Stimulated activated naive CD4-positive, alpha-beta T cell (primary cell): ENCODE data around the gene COLGALT1.

Experiments used
- DNase-seq, 6 experiments: peaks; one replicate each; lab custom pipeline; 2025; lab: John Stamatoyannopoulos, UW

The COLGALT1 gene

DNA sequence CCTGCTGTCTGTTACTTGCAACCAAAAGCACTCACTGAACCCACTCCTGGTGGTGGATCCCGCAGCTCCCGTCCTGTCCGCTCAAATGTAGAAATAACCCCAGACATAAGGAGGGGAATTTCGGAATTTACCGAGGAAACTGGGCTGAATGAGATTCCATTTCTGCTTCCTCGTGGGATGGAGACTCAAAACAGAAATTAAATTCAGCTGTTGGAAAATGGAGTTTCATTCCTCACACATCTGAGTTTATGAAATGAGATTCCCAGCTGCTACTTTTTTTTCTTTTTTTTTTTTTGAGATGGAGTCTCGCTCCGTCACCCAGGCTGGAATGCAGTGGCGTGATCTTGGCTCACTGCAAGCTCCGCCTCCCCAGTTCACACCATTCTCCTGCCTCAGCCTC, 44.3 kb downstream of the COLGALT1 start:
- DNase-seq, result no peak

DNA sequence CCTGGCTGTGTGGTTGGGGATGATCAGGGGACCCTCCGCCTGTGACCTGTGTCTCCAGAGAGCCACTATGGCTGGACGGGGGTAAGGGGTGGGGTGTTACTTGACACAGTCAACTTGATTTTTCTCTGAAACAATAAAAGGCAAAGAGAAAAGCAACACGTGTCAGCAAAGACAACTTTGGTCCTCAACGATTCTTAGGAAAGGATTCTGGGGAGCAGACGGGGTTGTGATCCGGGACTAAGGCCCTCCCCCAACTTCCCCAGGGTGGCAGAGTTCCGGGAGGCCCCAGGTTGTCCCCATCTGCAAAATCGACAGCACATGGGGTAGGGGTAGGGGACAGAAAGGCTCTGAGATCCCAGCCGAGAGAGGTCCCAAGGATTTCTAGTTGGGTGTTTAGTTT, 46.2 kb downstream of the COLGALT1 start:
- DNase-seq, result no peak

DNA sequence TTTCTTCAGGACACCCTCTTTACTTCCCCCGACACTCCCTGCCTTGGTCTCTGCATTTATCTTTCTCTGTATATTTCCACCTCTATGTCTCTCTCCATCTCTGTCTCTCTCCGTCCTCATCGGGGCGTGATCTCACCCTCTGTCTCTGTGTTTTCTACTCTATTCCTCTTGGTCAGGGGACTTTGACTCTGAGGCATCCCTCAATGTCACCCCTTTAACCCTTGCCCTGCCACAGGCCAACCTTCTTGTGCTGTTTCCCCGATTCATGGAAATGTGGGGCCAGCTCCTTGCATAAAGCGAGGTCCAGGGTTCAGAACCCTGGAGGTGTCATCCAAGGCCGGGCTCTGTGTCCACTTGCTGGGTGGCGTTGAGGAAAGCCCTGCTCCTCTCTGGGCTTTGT, 46.8 kb downstream of the COLGALT1 start:
- DNase-seq, result no peak

DNA sequence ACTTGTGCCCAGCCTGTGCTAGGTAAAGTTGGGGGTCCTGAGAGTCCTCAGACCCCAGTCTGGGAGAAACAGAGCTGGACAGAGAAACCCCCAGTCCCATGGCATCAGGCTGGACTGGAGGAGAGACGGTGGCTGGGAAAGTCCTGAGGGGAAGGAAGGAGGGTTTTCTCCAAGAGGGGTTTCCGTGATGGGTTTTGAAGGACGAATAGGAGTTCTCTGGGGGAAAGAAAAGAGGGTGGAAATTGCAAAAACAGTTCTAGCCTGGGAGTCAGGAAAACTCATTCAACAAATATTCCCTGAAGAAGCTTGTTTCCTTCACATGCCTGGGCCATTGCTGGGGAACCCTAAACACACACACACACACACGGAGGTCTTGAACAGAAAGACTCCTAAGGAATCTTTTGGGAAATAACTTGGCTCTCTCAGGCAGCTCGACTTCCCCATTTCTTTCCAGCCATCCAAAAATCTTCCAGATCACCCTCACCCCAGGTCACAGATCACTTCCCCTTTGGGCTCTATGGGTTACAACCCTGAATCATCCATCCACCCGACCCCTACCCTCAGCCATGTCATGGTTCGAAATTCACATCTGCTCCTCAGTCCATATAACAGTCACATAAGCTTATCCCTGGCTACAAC, 47.5 kb downstream of the COLGALT1 start:
- DNase-seq, result no peak

DNA sequence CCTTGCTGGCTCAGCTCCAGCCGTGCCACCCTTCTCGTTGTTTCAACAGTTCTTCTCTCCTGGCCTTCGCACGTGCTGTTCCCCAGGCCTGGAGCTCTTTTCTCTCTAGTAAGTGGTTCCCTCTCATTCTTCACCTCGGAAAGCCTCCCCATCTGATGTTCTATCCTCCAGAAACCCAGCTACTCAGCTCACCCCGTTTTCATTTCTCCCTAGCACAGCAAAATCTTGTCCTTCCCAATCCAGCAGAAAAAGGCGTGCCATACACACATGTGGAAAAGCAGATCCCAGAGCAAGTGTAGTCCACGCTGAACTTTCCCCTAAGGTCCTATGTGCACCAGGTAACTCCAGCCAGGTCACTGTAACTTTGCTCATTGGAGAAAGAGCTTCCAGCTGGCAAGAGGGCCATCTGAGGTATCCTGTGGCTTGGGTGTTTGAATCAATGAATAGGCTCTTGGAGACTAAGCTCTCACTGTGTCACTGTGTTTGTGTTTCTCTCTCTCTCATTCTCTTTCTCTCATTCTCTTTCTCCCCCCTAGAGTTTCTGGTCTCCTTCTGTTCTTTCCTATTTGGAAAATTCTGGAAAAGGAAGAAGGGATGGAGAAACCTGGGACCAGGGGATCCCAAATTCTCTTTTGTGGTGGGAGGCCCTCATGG, 49.0 kb downstream of the COLGALT1 start:
- no peak for DNase-seq

DNA sequence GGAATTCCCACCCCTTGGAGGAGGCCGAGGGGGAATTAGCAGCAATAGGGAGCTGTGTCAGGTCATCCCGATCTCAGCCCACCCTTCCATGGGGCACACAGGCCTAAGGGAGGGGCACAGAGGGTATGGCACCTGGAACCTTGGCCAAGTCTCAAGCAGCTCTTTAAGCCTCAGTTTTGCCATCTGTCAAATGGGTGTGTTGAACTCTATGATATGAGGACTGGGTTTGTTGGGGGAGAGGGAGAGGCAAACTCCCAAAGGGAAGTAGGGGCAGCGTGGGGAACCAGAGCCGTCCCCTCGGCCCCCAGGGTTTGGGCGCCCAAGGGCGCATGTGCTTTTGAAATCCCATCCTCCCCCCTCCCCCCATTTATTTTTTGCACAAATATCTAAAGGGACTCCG, 49.7 kb downstream of the COLGALT1 start:
- DNase-seq, result no peak

DNA sequence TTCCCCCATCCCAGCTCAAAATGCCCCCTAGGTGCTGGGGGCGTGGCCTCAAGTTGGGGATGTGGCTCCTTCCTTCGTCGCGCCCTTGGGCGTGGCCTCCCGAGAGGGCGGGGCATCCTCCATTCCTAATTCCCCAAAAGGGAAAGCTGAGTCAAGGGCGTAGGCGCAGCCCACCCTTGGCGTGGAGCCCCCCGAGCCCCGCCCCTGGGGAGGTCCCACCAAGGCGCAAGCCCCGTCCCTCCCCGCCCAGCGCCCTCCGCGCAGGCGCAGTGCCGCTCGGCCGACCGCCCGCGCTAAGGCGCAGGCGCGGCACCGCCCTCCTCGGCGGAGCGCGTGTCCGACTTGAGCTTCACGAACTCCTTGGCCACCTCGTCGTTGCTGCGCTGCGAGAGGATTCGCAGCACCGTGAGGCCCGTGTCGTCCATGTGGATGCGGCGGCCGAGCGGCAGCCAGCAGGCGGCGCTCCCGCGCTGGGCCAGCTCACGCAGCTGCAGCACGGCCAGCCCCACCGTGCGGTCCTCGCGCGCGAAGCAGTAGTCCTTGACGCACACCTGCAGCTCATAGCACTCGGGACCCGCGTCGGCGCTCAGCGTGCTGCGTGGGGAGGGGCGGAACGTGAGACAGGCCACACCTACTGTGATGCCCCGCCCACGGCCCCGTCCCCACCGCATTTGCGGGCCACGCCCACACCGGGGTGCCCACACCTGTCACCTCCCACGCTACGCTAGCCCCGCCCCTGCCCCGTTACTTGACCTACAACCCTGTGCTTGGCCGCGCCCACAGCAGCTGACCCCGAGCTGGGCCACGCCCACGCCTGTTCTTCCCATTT, 50.5 kb downstream of the COLGALT1 start:
- DNase-seq, result peak; percentile 80 to 86 (median 83)

DNA sequence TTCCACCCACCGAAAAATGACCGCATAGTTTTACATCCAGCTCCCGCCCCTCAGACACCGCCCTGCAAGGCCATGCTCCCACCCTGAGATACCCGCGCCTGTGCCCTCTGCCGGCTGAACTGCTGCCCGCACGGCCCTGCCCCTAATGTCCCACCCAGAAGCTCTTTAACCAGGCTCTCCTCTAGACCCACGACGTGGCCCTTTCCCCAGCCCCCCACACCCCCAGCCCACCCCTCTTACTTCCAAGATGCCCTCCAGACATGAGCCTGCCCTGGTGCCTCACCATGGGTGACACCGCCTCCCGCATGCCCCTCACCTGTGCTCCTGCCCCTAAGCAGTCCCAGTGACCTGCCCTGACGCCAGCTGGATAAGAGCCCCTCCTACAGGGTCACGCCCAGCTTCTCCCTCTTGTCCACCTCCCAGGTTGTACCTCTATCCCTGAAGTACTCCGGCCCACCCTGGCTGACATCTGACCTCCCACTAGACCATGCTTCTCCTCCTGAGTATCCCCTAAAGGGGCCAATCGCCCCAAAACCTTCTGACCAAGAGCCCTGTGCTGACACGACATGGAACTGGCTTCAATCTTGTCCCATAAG, 51.2 kb downstream of the COLGALT1 start:
- no peak for DNase-seq

DNA sequence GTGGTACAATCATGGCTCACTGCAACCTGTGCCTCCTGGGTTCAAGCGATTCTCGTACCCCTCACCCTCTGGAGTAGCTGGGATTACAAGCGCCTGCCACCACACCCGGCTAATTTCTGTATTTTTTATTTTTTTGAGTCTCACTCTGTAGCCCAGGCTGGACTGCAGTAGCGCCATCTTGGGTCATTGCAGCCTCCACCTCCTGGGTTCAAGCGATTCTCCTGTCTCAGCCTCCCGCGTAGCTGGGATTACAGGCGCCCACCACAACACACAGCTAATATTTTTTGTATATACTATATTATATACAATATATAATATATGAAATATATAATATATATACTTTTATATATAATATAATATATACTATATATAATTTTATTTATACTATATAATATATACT, 52.5 kb downstream of the COLGALT1 start:
- no peak for DNase-seq

DNA sequence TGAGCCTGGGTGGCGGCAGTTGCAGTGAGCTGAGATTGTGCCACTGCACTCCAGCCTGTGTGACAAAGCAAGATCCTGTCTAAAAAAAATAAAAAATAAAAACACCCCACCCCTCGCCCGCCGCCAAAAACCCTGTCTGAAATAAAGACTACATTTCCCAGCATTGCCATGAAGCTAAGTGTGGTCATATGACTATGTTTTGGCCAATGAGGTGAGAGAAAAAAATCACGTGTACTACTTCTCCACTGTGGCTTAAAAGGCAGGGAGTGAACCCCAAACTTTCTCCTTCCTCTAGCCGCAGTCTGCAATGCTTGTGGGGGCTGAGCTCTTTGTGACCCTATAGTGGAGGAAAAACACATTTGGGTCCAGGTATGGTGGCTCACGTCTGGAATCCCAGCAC, 54.9 kb downstream of the COLGALT1 start:
- peak in 1 of 6 experiments; percentile 15 for DNase-seq

DNA sequence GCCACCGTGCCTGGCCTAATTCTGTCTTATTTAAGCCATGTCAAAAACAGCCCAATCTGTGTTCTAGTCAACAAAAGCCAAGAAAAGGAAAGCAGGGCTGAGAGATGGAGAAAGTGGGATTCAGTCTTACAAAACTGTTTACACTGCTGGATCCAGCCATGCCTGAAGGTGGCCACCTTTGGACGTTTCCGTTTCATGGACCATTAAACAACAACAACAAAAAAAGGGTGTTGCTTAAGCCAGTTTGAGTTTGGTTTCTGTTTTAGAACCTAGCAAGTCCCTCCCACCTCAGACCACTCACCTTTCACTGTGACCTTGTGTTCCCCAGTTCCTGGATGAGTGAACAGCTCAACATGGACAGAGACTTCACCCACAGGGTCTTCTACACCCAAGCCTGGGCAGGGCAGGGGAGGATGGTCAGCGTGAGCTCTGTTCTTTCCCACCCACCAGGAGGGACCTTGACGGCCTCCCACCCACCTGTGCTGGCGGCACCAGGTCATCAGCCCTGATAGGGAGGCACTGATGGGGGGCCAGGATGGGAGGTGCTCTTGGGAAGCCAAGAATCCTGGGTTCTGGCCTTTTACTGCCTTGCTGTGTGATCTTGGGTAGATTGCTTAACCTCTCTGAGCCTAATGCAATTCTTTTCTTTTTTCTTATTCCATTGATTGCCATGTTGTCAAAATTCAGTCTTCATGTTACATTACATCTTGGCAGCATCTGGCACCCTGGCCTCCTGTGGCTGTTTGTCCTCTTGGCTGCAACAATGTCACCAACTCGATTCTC, 56.2 kb downstream of the COLGALT1 start:
- DNase-seq, result no peak

DNA sequence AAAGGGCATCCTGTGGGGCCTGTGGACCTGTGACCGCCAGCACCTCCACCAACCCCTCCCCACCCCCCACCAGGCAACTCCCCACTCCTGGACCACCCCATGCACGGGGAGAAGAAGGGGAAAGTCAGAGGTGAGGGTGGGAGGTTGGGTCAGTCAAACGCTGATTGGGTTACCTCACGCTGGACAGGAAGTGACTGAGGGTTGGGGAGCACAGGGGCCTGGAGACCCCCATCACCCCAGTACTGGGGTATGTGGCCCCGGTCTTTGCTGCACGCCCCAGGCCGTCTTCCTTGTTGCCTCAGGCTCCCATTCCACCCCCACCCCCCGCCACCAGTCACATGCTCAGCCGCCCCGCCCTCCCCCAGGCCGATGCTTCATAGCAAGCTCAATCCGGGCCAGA, 59.0 kb downstream of the COLGALT1 start:
- DNase-seq, result no peak

DNA sequence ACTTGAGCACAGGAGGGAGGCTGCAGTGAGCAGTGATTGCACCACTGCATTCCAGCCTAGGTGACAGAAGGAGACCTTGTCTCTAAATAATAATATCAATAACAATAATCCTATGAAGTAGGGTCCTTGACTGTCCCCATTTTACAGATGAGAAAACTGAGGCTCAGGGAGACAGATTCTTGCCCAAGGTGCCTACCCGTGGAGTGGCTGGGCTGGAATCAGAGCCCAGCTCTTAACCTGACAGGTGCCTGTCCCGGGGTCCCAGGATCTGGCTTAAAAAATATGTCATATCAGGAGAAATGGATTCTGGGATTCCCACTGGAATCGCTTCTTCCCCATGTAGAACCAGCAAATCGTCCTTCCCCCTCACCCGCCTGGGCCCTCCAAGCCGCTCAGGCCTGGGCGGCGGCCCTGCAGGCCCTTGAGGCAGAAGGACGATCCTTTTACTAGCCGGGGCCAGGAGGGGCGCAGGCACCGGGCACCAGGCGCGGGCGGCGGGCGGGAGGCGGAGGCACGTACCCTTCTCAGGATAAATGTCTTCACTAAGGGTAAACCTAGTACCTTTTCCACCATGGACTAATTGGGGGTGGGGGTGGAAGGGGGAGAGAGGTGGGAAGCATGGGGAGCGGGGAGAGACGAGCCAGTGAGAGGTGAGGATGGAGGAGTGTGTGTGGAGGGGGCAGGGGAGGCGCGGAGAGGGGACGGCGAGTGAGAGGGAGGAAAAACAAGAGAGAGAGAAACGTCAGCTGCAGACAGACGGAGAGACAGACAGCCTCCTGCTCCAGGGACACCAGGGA, 60.6 kb downstream of the COLGALT1 start:
- no peak for DNase-seq

DNA sequence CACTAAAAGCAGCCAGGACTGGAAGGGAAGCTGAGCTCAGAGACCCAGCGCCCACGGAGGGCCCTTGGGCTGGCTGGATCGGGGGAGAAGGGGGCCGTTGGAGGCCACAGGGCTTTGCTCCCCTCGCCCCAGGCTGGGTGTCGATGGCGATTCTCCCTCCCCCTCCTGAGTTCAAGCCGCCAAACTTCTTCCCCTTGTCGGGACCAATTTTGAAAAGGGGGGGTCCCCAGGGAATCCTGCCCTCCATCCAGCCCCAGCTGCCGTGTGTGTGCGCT, 61.2 kb downstream of the COLGALT1 start:
- DNase-seq, result no peak

DNA sequence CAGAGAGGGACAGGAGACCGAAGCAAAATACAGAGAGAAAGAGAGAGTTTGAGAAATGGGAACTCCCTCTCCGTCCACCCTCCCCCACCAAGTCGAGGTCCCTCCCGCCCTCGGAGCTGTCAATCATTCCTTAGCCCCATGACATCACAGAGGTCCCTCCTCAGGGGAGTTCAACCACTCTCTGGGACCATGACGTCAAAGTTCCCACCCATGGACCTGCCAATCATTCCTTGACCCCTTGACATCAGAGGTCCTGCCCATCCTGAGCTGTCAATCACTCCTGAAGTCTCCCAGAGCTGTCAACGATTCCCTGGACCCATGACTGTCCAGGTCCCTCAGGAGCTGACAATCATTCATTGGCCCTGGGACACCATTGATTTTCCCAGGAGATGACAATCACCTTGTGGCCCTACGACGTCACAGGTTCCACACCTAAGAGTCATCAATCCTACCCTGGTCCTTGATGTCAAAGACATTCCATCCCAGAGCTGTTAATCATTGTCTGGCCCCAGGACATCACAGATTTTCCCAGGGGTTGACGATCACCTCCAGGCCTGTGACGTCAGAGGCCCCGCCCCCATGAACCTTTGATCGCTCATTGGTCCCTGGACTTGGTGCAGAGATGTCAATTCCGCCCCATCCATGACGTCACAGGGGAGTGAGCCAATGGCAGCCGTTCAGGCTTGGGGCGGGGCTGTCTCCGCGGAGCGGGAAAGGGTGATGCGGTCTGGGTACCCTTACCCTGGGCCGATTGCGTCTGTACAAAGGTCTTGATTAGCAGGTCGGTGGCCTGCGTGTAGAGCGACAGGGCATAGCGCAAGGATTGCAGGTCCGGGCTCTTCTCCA, 61.7 kb downstream of the COLGALT1 start:
- no peak for DNase-seq

DNA sequence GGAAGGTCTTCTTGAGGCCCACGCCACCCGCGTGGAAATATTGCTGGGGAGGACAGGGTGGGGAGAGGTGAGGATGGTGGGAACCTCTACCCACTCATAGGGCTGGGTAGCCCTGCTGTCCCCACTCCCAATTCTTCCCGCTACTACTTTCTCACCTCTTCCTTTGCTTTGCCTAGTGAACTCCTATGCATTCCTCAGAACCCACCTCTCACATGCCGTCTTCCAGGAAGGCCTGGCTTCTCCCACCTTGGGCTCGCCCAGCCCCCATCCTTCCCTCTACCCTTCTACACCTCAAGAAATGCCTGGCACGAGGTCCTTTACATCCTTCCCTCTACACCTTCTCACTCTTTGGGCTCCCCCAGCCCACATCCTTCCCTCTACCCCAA, 62.4 kb downstream of the COLGALT1 start:
- DNase-seq, result no peak

DNA sequence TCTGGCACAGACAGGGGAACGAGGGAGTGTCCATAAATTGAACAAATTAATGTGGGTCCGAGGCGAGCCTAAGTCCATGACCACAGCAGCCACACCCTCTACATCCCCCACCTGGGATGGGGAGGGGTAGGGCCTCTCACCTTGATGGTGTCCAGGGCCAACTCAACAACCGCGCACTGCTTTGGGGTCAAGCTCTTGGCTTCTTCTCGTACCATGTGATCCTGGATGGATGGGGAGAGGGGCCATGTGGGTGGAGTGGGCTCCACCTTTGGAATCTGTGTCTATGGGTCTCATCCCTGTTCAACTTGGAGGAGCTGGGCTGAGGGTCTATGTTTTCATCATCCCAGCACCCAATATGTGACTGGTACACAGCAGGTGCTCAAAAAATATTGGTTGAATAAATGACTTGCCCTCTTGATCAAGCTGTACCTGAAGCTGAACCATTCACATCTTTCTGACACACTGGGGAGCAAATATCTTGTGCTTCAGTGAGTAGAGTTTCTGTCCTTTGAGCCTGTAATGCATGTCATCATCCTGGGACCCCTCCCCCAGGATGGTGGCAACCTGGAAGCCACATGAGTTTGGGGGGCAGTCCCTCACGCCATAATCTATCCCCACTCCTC, 62.9 kb downstream of the COLGALT1 start:
- no peak for DNase-seq

DNA sequence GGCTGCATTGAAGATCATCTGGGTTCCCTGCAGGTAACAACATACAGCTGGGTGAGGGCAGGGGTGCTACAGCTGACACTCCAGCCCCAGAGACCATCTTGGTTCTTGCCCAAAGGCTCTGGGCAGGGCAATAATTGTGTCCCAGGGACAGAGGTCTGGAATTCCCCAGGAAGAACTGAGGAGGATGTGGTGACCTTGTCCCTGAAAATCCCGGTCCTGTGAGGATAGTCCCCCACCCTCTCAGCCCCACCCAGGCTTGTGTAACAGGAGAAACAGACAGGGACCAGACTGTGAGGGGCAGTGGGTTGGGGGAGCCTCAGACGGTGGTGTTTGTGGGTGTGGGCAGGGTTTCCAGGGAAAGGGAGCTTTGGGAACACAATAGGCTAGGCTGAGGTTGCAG, 63.5 kb downstream of the COLGALT1 start:
- no peak for DNase-seq

DNA sequence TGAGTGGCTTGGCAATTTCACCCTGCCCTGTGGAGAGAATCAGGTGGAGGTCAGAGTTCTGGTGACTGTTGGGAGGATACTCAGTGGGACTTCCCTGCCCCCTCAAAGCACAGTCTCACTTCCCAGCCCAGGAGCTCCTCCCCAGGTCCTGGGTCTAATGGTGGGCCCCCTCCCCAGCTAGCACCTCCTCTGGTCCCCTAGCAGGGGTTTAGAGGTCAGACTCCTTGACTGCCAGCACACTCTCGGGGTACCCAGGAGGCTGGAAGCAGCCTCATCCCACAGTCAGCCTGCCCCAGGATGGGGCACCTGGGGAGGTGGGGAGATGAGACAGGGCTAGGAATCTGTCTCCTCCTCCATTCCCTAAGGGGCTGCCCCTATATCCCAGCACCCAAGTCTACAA, 65.2 kb downstream of the COLGALT1 start:
- DNase-seq, result no peak
